Measurements from ENCODE around the gene MCU. TPM values are rescaled to one million over a fixed set of nuclear protein-coding genes. Genes with fewer than 3 reads are reported as not detected.
"Not testable (repeated sequence)": the region's sequence is repeated elsewhere in the genome, so short reads cannot be mapped to it uniquely, and the experiment has no call there.

The MCU gene
- total RNA-seq, 6 experiments from 2014 or later = 6.2 to 14.6 (median 10.4) TPM

- DNase-seq = peak in 1 of 3 donors; percentile 29
- intact Hi-C loops (cut with DNase I) = no loop called here
- ATAC-seq = peak; percentile 66 to 84 (median 70)
- H3K27me3 ChIP-seq = no peaks in the 10 kb centered on the region
- TF ChIP-seq POLR2A (IDR thresholded peaks at IDR 0.05) = no peak
- no peak for TF ChIP-seq CTCF (IDR thresholded peaks at IDR 0.05)
- peaks cover 0 to 20% (median 6%) of the 10 kb centered on the region in 4 donors for H3K4me1 ChIP-seq
- peak within 1 kb of the TSS; percentile 29 to 66 (median 33) for H3K27ac ChIP-seq
- H3K4me3 ChIP-seq = peak within 1 kb of the TSS; percentile 12 to 33 (median 25)
- no peaks in the 10 kb centered on the region for H3K36me3 ChIP-seq
- 43% methylated on average over 4 of the region's 4 CpGs for WGBS (ENCODE audit: insufficient coverage, low coverage, low lambda C conversion rate, missing lambda C conversion rate)
- no peaks in the 10 kb centered on the region for H3K9me3 ChIP-seq
Measured at GRCh38 chr10:72893136-72893798, 201.3 kb downstream of the MCU start, which contains the start of gene OIT3. Gene OIT3, plus strand, starts transcription at chr10:72893739. Its CDS starts 60 bp downstream, at chr10:72893799.

- peak overlapping the region; percentile 12 to 33 (median 22) for H3K4me3 ChIP-seq
- WGBS (ENCODE audit: insufficient coverage, low coverage, low lambda C conversion rate, missing lambda C conversion rate) = 61% methylated on average over 9 of the region's 11 CpGs
- ATAC-seq (peak in 1 of 4 donors; percentile 31), DNase-seq (no peak)
- H3K27ac ChIP-seq = peak overlapping the region; percentile 29 to 66 (median 34)
- H3K27me3 ChIP-seq = no peaks in the 10 kb centered on the region
- no peak for TF ChIP-seq CTCF (IDR thresholded peaks at IDR 0.05)
- TF ChIP-seq POLR2A (IDR thresholded peaks at IDR 0.05) = no peak
- peaks cover 0 to 20% (median 6%) of the 10 kb centered on the region in 4 donors for H3K4me1 ChIP-seq
- intact Hi-C loops (cut with DNase I) = no loop called here
- no peaks in the 10 kb centered on the region for H3K9me3 ChIP-seq
- H3K36me3 ChIP-seq = no peaks in the 10 kb centered on the region
Measured at GRCh38 chr10:72895236-72895850, 203.4 kb downstream of the MCU start.

DNA sequence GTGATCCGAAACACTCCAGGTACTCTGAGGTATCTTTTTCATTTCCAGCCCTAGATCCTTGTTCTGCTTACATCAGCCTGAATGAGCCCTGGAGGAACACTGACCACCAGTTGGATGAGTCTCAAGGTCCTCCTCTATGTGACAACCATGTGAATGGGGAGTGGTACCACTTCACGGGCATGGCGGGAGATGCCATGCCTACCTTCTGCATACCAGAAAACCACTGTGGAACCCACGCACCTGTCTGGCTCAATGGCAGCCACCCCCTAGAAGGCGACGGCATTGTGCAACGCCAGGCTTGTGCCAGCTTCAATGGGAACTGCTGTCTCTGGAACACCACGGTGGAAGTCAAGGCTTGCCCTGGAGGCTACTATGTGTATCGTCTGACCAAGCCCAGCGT lies 206.7 kb downstream of the MCU start:
- Histone ChIP-seq H3K4me1 (no peaks in the 10 kb centered on the region), H3K4me3 (no peak overlapping the region), H3K9me3 (no peaks in the 10 kb centered on the region), H3K27me3 (no peaks in the 10 kb centered on the region), H3K27ac (no peak overlapping the region), H3K36me3 (no peaks in the 10 kb centered on the region)
- ATAC-seq (no peak), DNase-seq (no peak)
- intact Hi-C loops (cut with DNase I) = no loop called here
- TF ChIP-seq POLR2A (IDR thresholded peaks at IDR 0.05) (no peak), CTCF (IDR thresholded peaks at IDR 0.05) (no peak)
- WGBS (ENCODE audit: insufficient coverage, low coverage, low lambda C conversion rate, missing lambda C conversion rate) = 86% methylated on average over 1 of the region's 10 CpGs

- no peak for DNase-seq
- Histone ChIP-seq H3K36me3 (no peaks in the 10 kb centered on the region), H3K27me3 (no peaks in the 10 kb centered on the region), H3K27ac (no peak overlapping the region), H3K4me3 (no peak overlapping the region), H3K4me1 (no peaks in the 10 kb centered on the region), H3K9me3 (no peaks in the 10 kb centered on the region)
- TF ChIP-seq CTCF (IDR thresholded peaks at IDR 0.05) = no peak
- no peak for TF ChIP-seq POLR2A (IDR thresholded peaks at IDR 0.05)
- ATAC-seq = no peak
- intact Hi-C loops (cut with DNase I) = no loop called here
- no CpG with 5 or more reads among the region's 1 CpG for WGBS (ENCODE audit: insufficient coverage, low coverage, low lambda C conversion rate, missing lambda C conversion rate)
Measured at GRCh38 chr10:72899545-72899944, 207.6 kb downstream of the MCU start.

GRCh38 chr10:72903941-72904446 lies 212.1 kb downstream of the MCU start:
- H3K9me3 ChIP-seq; intact Hi-C loops (cut with DNase I); H3K27me3 ChIP-seq; ATAC-seq; H3K27ac ChIP-seq; H3K36me3 ChIP-seq; H3K4me1 ChIP-seq; DNase-seq; H3K4me3 ChIP-seq: not testable (repeated sequence)
- 59% methylated on average over 5 of the region's 15 CpGs for WGBS (ENCODE audit: insufficient coverage, low coverage, low lambda C conversion rate, missing lambda C conversion rate)
